Common myeloid progenitor, CD34-positive (primary cell): ENCODE measurements around the gene SCPEP1.

Source experiments
- CTCF ChIA-PET: fragments of 350-600 bp; sonication (Branson Sonifier 250); formaldehyde crosslinking; loops from one replicate; lab custom pipeline; 2021; ENCODE audit warnings: antibody characterized with exemption; lab: Charles Lee
- POLR2A ChIA-PET: fragments of 350-600 bp; sonication (Branson Sonifier 250); formaldehyde crosslinking; loops from one replicate; lab custom pipeline; 2021; ENCODE audit warnings: antibody characterized with exemption; lab: Charles Lee
- DNase-seq, 3 donors: peaks; one replicate each; pipeline versions ENCODE4 v3.0.0 to v3.0.0-alpha.2; 2013
- H3K27ac ChIP-seq, 2 experiments: 1 replicate in 1 of 2; 2 replicates in 1 of 2; pipeline ENCODE4 v1.7.0; 2013; ENCODE audit warnings: inconsistent platforms in 2 of 2, low read length in 2 of 2, mild to moderate bottlenecking in 2 of 2, low read depth in 1 of 2, moderate library complexity in 1 of 2; ENCODE audit not compliant: severe bottlenecking in 2 of 2, insufficient read depth in 1 of 2, poor library complexity in 1 of 2
- H3K27me3 ChIP-seq, 5 experiments: replicated peaks in 2 of 5; 1 replicate in 3 of 5; 2 replicates in 2 of 5; pipeline versions ENCODE4 v1.6.1 to v1.7.0; 2013; ENCODE audit warnings: low read length in 4 of 5, mild to moderate bottlenecking in 2 of 5, moderate library complexity in 2 of 5, inconsistent platforms in 1 of 5; ENCODE audit not compliant: insufficient read depth in 5 of 5, control insufficient read depth in 4 of 5
- H3K36me3 ChIP-seq, 4 experiments: 1 replicate in 2 of 4; 2 replicates in 2 of 4; pipeline versions ENCODE4 v1.6.1 to v1.7.0; 2013; ENCODE audit warnings: low read length in 3 of 4, control low read depth in 1 of 4, mild to moderate bottlenecking in 1 of 4; ENCODE audit not compliant: control insufficient read depth in 4 of 4, insufficient read depth in 4 of 4
- H3K4me1 ChIP-seq, 4 experiments: 1 replicate in 3 of 4; 2 replicates in 1 of 4; pipeline versions ENCODE4 v1.6.1 to v1.7.1; 2013; ENCODE audit warnings: low read length in 3 of 4, mild to moderate bottlenecking in 3 of 4, control low read depth in 1 of 4, inconsistent platforms in 1 of 4, moderate library complexity in 1 of 4; ENCODE audit not compliant: control insufficient read depth in 4 of 4, insufficient read depth in 4 of 4; ENCODE audit errors: control extremely low read depth in 1 of 4
- H3K4me3 ChIP-seq, 7 experiments: 1 replicate in 4 of 7; 2 replicates in 3 of 7; pipeline versions ENCODE4 v1.5.1 to v1.7.0; 2013; ENCODE audit warnings: mild to moderate bottlenecking in 7 of 7, low read length in 6 of 7, moderate library complexity in 6 of 7, inconsistent platforms in 2 of 7, low read depth in 2 of 7, control low read depth in 1 of 7; ENCODE audit not compliant: insufficient read depth in 4 of 7, control insufficient read depth in 1 of 7; ENCODE audit errors: extremely low read depth in 1 of 7
- H3K9me3 ChIP-seq, 5 experiments: 1 replicate in 4 of 5; 2 replicates in 1 of 5; pipeline versions ENCODE4 v1.6.1 to v1.7.1; 2013; ENCODE audit warnings: low read length in 4 of 5, mild to moderate bottlenecking in 2 of 5, inconsistent platforms in 1 of 5, low read depth in 1 of 5, moderate library complexity in 1 of 5; ENCODE audit not compliant: control insufficient read depth in 4 of 5, insufficient read depth in 2 of 5; ENCODE audit errors: control extremely low read depth in 1 of 5
- WGBS: methylation state at CpG from one replicate; pipeline ENCODE4 v1.1.5; 2013; ENCODE audit not compliant: insufficient coverage; 5-methylcytosine and 5-hydroxymethylcytosine counted together

Gene SCPEP1

DNA sequence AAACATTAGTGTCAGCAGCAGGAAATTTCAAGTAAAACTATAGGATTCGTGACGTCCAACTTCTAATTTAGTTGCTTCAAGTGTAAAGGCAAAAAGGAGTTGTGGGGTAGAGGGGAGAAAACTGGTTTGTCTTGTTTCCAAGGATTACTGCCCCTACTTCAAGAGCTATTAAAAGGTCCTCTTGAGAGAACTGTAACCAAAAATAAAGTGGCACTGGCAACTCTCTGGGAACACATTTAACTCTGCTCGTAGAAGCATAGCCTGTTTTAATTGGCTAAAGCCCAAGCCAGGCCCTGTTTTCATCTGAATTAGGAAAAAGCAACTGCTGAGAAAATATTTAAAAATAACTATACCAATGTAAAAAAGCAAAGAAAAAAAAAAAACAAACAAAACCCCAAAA lies 55.4 kb downstream of the SCPEP1 start:
- no peak overlapping the region for H3K4me3 ChIP-seq
- CTCF ChIA-PET = no interaction called here
- H3K27ac ChIP-seq = no peak overlapping the region
- H3K4me1 ChIP-seq = peaks cover 0 to 2% (median 0%) of the 10 kb centered on the region in 4 experiments
- H3K27me3 ChIP-seq = peaks cover 2 to 21% (median 8%) of the 10 kb centered on the region in 5 experiments
- no peak for DNase-seq
- no peaks in the 10 kb centered on the region for H3K36me3 ChIP-seq
- 50% methylated on average over 2 of the region's 3 CpGs for WGBS
- peaks cover 0 to 7% (median 2%) of the 10 kb centered on the region in 5 experiments for H3K9me3 ChIP-seq
- POLR2A ChIA-PET = no interaction called here

DNA sequence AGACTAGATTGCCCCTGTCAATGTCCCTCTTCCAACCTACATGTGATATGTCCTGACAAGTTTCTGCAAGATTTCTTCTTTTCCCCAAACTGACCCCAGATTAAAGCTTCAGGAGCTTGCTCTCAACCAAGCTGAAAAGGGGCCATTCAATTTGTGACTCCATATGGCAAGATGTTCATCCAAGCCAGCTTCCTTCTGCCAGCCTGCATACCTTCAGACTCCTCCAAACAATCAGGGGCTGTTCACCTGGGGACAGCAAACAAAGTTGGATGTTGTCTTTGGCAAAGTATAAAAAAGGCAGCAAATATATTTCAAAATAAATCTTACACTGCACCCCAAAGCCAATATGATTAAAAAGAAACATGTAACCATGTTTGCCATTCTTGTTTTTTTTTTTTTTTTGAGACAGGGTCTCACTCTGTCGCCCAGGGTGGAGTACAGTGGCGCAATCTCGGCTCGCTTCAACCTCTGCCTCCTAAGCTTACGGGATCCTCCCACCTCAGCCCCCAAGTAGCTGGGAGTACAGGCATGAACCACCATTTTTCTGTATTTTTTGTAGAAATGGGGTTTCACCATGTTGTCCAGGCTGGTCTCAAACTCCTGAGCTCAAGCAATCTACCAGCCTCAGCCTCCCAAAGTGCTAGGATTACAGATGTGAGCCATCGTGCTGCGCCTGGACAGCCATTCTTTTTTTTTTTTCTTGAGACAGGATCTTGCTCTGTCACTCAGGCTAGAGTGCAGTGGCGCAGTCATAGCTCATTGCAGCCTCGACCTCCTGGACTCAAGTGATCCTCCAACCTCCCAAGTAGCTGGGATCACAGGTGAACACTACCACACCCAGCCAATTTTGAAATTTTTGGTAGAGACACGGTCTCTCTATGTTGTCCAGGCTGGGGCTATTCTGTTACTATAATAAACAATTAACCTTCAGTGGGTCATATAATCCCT lies 57.1 kb downstream of the SCPEP1 start:
- Histone ChIP-seq H3K27me3 (peaks cover 2 to 31% (median 13%) of the 10 kb centered on the region in 5 experiments), H3K4me3 (no peak overlapping the region), H3K9me3 (no peaks in the 10 kb centered on the region), H3K4me1 (peaks cover 0 to 2% (median 0%) of the 10 kb centered on the region in 4 experiments), H3K27ac (no peak overlapping the region), H3K36me3 (no peaks in the 10 kb centered on the region)
- no peak for DNase-seq
- 96% methylated on average over 8 of the region's 10 CpGs for WGBS
- ChIA-PET POLR2A (no interaction called here), CTCF (interaction anchor here (0.7 to 1.4 kb wide), 3 partner anchors 13 to 701 kb away, joined by 3 to 7 read pairs (median 3); no protein-coding TSS in a partner anchor)

DNA sequence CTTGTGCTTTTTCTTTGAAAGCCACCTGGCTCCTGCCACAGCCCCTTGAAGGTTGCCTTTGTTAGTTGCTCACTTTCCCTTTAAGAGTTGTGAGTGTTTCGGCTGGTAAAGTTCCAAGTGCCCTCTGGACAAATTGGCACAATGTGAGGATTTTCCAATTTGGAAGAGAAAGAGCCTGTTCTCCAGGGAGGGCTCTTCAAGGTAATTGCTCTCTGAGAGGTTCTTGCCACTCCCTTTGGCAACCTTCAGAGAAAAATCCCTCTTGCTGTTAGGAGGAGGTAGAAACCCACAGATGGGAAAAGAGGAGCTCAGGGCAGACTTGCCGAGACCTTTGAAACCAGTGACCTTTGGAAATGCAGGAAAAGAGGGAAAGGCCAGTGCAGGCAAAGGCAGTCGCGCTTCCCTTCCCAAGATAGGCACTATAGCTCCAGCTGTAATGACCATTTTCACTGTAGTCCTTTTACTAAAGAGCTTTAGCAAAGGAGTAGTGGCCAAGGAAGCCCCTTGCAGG lies 58.1 kb downstream of the SCPEP1 start:
- Histone ChIP-seq H3K27me3 (peaks cover 2 to 37% (median 16%) of the 10 kb centered on the region in 5 experiments), H3K4me1 (peaks cover 0 to 2% (median 0%) of the 10 kb centered on the region in 4 experiments), H3K9me3 (no peaks in the 10 kb centered on the region), H3K4me3 (no peak overlapping the region), H3K36me3 (no peaks in the 10 kb centered on the region), H3K27ac (no peak overlapping the region)
- ChIA-PET POLR2A (no interaction called here), CTCF (interaction anchor here (0.6 to 2.0 kb wide), 4 partner anchors 12 to 539 kb away, joined by 3 to 7 read pairs (median 4); no protein-coding TSS in a partner anchor)
- WGBS = 94% methylated on average over 4 of the region's 4 CpGs
- no peak for DNase-seq

DNA sequence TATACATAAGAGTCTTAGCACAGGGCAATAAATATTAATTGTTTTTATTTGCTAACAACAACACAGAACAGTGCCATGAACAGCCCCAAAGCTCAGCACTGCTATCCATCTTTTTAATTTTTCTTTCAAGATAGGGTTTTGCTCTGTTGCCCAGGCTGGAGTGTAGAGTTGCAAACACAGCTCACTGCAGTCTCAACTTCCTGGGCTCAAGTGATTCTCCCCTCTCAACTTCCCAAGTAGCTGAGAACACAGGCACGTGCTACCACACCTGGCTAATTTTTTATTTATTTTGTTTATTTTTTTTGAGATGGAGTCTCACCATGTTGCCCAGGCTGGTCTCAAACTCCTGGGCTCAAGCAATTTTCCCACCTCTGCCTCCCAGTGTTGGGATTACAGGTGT lies 59.5 kb downstream of the SCPEP1 start:
- H3K4me1 ChIP-seq = peaks cover 0 to 2% (median 0%) of the 10 kb centered on the region in 4 experiments
- no peak overlapping the region for H3K4me3 ChIP-seq
- WGBS = no CpG with 5 or more reads among the region's 1 CpG
- ChIA-PET POLR2A (no interaction called here), CTCF (interaction anchor here (1.6 to 2.0 kb wide), 2 partner anchors 11 to 27 kb away, joined by 3 to 5 read pairs; no protein-coding TSS in a partner anchor)
- no peak overlapping the region for H3K27ac ChIP-seq
- no peaks in the 10 kb centered on the region for H3K36me3 ChIP-seq
- no peak for DNase-seq
- H3K9me3 ChIP-seq = no peaks in the 10 kb centered on the region
- peaks cover 2 to 46% (median 21%) of the 10 kb centered on the region in 5 experiments for H3K27me3 ChIP-seq

- DNase-seq = no peak
- WGBS = no CpG with 5 or more reads among the region's 3 CpGs
- Histone ChIP-seq H3K27me3 (peaks cover 2 to 51% (median 21%) of the 10 kb centered on the region in 5 experiments), H3K4me1 (peaks cover 0 to 2% (median 0%) of the 10 kb centered on the region in 4 experiments), H3K4me3 (no peak overlapping the region), H3K36me3 (no peaks in the 10 kb centered on the region), H3K9me3 (peaks cover 0 to 3% (median 0%) of the 10 kb centered on the region in 5 experiments), H3K27ac (no peak overlapping the region)
- ChIA-PET CTCF (interaction anchor here (1.1 kb wide), 1 partner anchor 9 kb away, joined by 4 read pairs; no protein-coding TSS in a partner anchor), POLR2A (no interaction called here)
Observed at GRCh38 chr17:57038486-57038885, 60.6 kb downstream of the SCPEP1 start.

GRCh38 chr17:57040571-57040970 lies 62.6 kb downstream of the SCPEP1 start:
- CTCF ChIA-PET = no interaction called here
- Histone ChIP-seq H3K27me3 (peaks cover 7 to 70% (median 27%) of the 10 kb centered on the region in 5 experiments), H3K9me3 (peaks cover 0 to 3% (median 0%) of the 10 kb centered on the region in 5 experiments), H3K27ac (no peak overlapping the region), H3K4me1 (peaks cover 0 to 5% (median 4%) of the 10 kb centered on the region in 4 experiments), H3K36me3 (no peaks in the 10 kb centered on the region), H3K4me3 (no peak overlapping the region)
- DNase-seq = no peak
- POLR2A ChIA-PET = no interaction called here
- no CpG with 5 or more reads among the region's 2 CpGs for WGBS
